Right ventricle myocardium superior (tissue), 1 donor: ENCODE measurements around the gene DHRS7C. TPM values are rescaled to one million over a fixed set of nuclear protein-coding genes. Genes with fewer than 3 reads are reported as not detected.

Experiments used
- ATAC-seq: fragments of 200-7000 bp; cut with Tn5 transposase; one replicate; pipeline ENCODE4 v1.9.1; 2020; ENCODE audit warnings: mild to moderate bottlenecking; ENCODE audit not compliant: poor library complexity
- DNase-seq: peaks from one replicate; pipeline ENCODE4 v3.0.0-alpha.2; 2020
- intact Hi-C: fragments of 100-400 bp; cut with DNase I; formaldehyde crosslinking; loops from one replicate; pipeline ENCODE4 v1.11.2; 2022
- total RNA-seq: library from RNA; stranded (reverse); fragmentation: NEBNext Ultra II Directional; extraction: Animal tissue kit (Norgen Biotek cat#: 25700); gene quantifications from one replicate; pipeline ENCODE4 v1.2.1, GENCODE V29; 2021
- donor health status: DM: no; HTN: yes; CAD: no; lungs with severe emphysema.

DHRS7C gene
- total RNA-seq, 1 donor from 2014 or later: 71.6 TPM

GRCh38 chr17:9771465-9771864 is 19.9 kb downstream of the DHRS7C start:
- ATAC-seq: no peak
- DNase-seq: no peak
- intact Hi-C loops: no loop called here

GRCh38 chr17:9769036-9769695 is 22.2 kb downstream of the DHRS7C start:
- intact Hi-C loops: no loop called here

GRCh38 chr17:9768381-9768934 is 22.9 kb downstream of the DHRS7C start:
- no peak for ATAC-seq
- intact Hi-C loops: no loop called here
- DNase-seq: no peak

More at GRCh38 chr17:9769036-9769695, 22.2 kb downstream of the DHRS7C start:
- DNase-seq: no peak
- no peak for ATAC-seq

- no peak for DNase-seq
- intact Hi-C loops: no loop called here
- ATAC-seq: no peak
These were observed 23.9 kb downstream of the DHRS7C start for GRCh38 chr17:9767432-9767991.

GRCh38 chr17:9766970-9767369 is 24.4 kb downstream of the DHRS7C start:
- DNase-seq (no peak), ATAC-seq (peak; percentile 11)
- intact Hi-C loops: no loop called here

GRCh38 chr17:9765322-9765721 is 26.1 kb downstream of the DHRS7C start:
- no peak for DNase-seq
- ATAC-seq: no peak
- intact Hi-C loops: no loop called here

GRCh38 chr17:9763643-9764042 is 27.7 kb downstream of the DHRS7C start:
- intact Hi-C loops: no loop called here
- no peak for DNase-seq
- peak; percentile 45 for ATAC-seq

GRCh38 chr17:9760266-9760665 is 31.1 kb downstream of the DHRS7C start:
- ATAC-seq (no peak), DNase-seq (no peak)
- intact Hi-C loops: no loop called here

GRCh38 chr17:9755083-9755482 is 36.3 kb downstream of the DHRS7C start:
- no peak for DNase-seq
- no peak for ATAC-seq
- intact Hi-C loops: no loop called here

GRCh38 chr17:9750524-9750923 is 40.9 kb downstream of the DHRS7C start:
- DNase-seq: no peak
- no peak for ATAC-seq
- intact Hi-C loops: no loop called here

GRCh38 chr17:9729735-9730420 is 61.5 kb downstream of the DHRS7C start:
- DNase-seq (no peak), ATAC-seq (no peak)
- intact Hi-C loops: loop anchor here (10.0 kb wide), 1 partner anchor 175 kb away; the partner anchor contains the start of gene RCVRN

- no peak for DNase-seq
- ATAC-seq: peak; percentile 82
- intact Hi-C loops: no loop called here
These were observed 62.2 kb downstream of the DHRS7C start for GRCh38 chr17:9729034-9729650.

GRCh38 chr17:9728564-9728963 is 62.8 kb downstream of the DHRS7C start:
- intact Hi-C loops: no loop called here
- DNase-seq (no peak), ATAC-seq (peak; percentile 12)

- DNase-seq: no peak
- ATAC-seq: no peak
- intact Hi-C loops: no loop called here
These were observed 63.4 kb downstream of the DHRS7C start for GRCh38 chr17:9728005-9728404.

- no peak for DNase-seq
- no peak for ATAC-seq
- intact Hi-C loops: no loop called here
These were observed 65.1 kb downstream of the DHRS7C start for GRCh38 chr17:9726291-9726690.

GRCh38 chr17:9725575-9725974 is 65.8 kb downstream of the DHRS7C start:
- no peak for ATAC-seq
- intact Hi-C loops: no loop called here
- no peak for DNase-seq
